Measurements from ENCODE around the gene SS18L1.

SS18L1 gene

DNA sequence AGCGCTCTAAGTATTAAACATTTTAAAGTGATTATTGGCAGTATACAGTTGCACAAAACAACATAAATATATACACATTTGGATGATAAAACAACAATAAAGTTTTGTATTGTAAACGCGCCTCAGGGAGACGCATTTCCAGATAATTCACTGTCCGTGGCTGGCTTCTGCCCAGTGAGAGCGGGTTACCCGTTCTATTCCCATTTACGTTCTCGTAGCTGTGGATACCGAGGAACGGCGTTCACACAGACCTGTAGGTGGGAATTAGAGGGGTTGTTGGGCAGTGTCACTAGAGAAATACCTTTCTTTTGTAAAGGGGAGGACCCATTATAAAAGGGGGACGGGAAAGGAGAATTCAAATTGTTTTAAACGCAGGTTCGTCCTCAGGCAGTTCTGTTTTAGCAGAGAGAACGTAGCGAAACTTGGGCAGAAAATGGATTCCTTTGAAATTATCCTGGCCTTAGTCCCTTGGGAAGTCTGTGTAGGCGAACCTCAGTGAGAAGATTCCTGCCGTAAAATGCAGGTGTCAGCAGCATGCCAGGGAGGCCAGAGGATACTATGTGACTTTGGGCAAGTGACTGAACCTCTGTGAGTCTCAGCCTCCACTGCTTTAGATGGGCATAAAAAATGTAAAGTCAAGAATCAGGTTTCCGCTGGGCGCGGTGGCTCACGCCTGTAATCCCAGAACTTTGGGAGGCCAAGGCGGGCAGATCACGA, 40.0 kb downstream of the SS18L1 start:
- peak overlapping the region; percentile 88 to 98 (median 94) for H3K27ac ChIP-seq
- peak overlapping the region; percentile 81 to 97 (median 89) for H3K4me3 ChIP-seq

- H3K4me3 ChIP-seq, result no peak overlapping the region
- H3K27ac ChIP-seq, result no peak overlapping the region
These were observed 42.5 kb downstream of the SS18L1 start for GRCh38 chr20:62186096-62186426.

DNA sequence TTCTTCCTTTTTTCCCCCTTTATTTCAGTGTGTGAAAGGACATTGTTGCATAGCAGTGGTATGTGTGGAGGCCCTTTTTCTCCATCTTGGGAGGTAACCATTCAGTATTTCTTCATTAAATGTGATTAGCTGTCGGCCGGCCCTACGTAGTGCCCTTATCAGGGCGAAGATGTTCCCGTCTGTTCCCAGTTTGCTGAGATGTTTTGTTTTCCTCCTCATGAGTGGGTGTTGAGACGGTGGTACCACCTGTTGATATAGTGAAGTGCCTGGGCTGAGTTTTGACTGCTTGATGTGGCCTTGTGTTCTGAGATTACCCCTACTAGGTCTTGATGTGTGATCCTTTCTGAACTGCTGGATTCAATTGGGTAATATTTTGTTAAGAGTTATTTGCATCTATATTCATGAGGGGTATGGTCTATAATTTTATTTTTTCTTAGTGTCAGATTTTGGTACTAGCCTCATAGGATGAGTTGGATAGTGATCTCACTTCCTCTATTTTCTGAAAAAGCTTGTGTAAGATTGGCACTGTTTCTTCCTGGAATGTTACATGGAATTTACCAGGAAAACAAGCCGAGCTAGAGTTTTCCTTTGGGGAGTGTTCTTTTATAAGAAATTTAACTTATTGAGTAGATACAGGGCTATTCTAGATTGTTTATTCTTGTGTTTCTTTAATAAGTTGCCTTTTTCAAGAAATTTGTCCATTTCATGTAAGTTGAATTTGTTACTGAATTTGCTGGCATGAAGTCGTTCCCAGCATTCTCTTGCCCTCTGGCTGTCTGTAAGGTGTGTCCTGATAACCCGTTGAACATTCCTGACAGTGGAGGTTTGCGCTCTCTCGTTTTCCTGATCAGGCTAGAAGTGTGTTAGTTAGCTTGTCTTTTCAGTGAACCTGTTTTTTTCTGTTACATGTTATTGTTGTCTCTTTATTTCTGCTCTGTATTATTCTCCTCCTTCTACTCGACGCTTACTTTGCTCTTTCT, 43.6 kb downstream of the SS18L1 start:
- Histone ChIP-seq H3K27ac (peak overlapping the region in 4 of 21 experiments; percentile 12 to 43 (median 36)), H3K4me3 (no peak overlapping the region)

DNA sequence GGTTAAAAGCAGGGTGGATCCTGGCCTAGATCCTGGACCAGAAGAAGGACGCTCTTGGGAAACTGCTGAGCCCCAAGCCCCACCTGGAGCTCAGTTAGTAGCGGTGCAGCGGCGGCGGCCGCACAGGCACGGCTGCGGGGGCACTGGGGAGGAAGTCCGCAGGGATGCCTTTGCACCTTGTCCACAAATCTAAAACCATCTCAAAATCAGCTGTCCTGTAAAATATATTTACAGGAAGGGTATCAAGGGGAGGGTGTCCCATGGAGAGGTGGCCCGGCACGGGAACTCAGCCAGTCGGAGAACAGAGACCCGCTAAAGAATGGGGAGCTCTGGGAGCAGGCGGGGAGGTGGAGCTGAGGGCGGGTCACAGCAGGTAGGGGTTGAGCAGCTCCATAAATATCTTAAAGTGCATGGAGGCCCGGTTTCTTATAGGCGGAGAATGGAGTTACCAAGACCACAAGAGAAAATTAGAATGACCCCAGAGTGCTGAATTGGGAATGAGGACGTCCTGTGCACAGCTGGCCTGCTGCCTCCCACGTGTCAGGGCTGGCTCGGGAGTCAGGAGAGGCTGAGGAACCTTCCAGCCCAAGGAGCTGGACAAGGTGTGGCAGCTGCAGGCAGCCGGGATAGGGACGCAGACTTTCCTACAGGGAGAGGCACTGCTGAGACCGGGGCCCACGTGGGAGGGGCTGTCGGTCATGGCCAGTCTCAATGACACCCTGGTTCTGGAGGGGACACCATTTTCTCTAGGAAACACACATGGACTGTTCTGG, 47.3 kb downstream of the SS18L1 start:
- H3K27ac ChIP-seq, result no peak overlapping the region
- no peak overlapping the region for H3K4me3 ChIP-seq

DNA sequence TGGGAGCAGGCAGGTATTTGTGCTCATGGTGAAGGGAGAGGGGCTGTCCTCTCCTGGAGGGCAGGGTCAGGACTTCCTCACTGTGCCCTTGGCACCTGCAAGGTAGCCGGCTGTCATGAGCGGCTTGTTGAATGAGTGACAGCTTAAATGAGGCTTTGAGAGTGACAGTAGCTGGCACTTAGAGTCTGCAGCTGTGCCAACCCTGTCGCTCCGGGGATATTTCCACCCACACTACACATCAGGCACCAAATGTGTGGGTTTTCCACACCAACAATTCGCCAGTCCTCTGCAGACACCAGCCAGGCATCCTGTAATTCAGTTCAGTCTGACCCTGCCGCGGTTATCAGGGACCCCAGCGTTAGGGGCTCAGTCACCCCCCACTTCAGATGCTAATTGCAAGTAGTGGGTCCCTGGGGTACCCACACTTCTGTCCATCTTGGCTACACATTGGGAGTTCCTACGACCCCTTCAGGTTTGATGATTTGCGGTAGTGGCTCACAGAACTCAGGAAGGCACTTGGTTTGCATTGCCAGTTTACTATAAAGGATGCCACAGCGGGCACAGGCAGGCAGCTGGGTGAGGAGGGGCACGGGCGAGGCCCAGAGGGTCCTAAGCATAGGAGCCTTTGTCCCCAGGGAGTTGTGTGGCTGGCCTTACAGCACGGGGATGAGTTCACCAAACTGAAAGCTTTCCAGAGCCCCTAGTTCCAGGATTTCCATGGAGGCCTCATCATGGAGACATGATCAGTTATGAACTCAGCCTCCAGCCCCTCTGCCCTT, 48.4 kb downstream of the SS18L1 start:
- no peak overlapping the region for H3K4me3 ChIP-seq
- H3K27ac ChIP-seq, result no peak overlapping the region

DNA sequence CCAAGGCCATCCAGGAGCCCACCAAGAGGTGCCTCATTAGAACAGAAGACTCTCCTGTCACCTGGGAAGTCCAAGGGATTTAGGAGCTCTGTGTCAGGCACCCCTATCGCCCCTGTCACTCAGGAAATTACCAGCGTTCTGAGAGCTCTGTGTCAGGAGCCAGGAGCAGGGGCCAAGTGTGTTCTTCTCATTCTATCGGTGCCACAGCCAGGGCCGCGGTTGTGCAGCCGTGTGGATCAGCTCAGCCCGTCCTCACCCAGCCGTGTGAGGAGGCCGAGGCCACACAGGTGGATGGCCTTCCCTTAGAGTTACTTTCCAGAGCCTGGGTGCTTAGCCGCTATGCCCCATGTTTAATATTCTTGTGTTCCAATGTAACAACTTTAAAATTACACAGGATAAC, 49.1 kb downstream of the SS18L1 start:
- Histone ChIP-seq H3K27ac (no peak overlapping the region), H3K4me3 (no peak overlapping the region)

GRCh38 chr20:62193079-62194025, 49.8 kb downstream of the SS18L1 start:
- Histone ChIP-seq H3K4me3 (no peak overlapping the region), H3K27ac (no peak overlapping the region)

DNA sequence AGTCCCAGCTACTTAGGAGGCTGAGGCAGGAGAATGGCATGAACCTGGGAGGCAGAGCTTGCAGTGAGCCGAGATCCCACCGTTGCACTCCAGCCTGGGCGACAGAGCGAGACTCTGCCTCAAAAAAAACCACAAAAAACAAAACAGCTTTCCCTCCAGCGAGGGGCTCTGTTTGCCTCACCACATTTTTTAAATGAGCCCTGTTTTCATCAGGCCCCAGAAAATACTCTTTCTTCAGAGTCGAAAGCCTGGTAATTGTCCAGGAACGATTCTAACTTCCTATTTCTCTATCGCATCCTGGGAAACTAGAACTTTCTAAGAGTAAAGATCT, 51.5 kb downstream of the SS18L1 start:
- H3K4me3 ChIP-seq, result no peak overlapping the region
- H3K27ac ChIP-seq, result no peak overlapping the region

GRCh38 chr20:62195736-62196135, 52.2 kb downstream of the SS18L1 start:
- H3K27ac ChIP-seq, result no peak overlapping the region
- H3K4me3 ChIP-seq, result no peak overlapping the region

- no peak overlapping the region for H3K27ac ChIP-seq
These were observed 52.7 kb downstream of the SS18L1 start for GRCh38 chr20:62196286-62196685.

DNA sequence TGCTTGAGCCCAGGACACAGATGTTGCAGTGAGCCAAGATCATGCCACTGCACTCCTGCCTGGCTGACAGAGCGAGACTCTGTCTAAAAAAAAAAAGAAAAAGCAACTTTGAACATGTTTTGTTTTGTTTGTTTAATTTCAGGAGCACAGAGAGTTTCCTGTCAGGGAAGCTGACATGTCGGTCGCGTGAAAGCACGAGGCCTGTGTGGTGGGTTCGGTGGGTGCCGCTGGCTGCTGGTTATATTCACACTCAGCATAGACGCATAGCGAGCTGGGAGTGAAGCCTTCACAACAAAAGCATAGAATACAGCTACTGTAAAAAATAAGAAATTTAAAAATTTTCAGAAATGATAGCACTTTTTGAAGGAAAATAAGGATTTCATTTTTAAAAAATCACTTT, 53.7 kb downstream of the SS18L1 start:
- no peak overlapping the region for H3K4me3 ChIP-seq

More at GRCh38 chr20:62196286-62196685, 52.7 kb downstream of the SS18L1 start:
- H3K4me3 ChIP-seq, result no peak overlapping the region

DNA sequence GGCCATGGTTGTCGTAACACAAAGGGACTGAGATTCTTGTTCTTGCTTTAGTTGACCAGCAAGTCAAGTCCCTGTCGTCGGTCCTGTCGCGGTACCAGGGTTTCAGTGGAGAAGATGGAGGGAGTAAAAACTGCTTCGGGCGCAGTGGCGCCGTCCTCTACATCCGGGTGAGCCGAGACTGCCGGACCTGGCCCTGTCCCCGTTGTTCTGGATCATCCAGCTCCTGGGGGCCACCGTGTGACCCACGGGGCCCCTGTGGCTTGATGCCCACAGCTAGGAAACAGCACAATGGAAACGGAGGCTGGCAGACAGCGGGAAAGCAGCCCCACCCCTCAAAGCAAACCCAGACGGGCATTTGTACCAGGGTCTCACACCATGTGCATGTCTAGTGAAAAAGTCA, 54.2 kb downstream of the SS18L1 start:
- Histone ChIP-seq H3K27ac (no peak overlapping the region), H3K4me3 (no peak overlapping the region)

More for the DNA sequence above, 53.7 kb downstream of the SS18L1 start:
- no peak overlapping the region for H3K27ac ChIP-seq

- Histone ChIP-seq H3K27ac (no peak overlapping the region), H3K4me3 (no peak overlapping the region)
These were observed 54.9 kb downstream of the SS18L1 start for GRCh38 chr20:62198496-62198895.

DNA sequence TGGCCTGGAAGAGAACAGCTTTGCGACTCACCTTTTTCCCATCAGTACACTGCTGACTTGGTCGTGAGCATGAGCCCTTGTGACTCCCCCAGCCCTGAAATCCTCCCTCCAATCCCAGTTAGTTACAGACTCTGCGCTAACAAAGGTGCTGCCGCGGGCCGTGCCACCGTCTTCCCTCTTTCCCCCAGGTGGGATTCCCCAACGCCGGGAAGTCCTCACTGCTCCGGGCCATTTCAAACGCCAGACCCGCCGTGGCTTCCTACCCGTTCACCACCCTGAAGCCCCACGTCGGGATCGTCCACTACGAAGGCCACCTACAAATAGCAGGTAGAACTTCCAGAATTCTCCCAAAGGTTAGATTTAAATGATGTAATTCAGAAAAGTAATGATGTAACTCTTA, 55.4 kb downstream of the SS18L1 start:
- H3K4me3 ChIP-seq, result no peak overlapping the region
- H3K27ac ChIP-seq, result no peak overlapping the region

DNA sequence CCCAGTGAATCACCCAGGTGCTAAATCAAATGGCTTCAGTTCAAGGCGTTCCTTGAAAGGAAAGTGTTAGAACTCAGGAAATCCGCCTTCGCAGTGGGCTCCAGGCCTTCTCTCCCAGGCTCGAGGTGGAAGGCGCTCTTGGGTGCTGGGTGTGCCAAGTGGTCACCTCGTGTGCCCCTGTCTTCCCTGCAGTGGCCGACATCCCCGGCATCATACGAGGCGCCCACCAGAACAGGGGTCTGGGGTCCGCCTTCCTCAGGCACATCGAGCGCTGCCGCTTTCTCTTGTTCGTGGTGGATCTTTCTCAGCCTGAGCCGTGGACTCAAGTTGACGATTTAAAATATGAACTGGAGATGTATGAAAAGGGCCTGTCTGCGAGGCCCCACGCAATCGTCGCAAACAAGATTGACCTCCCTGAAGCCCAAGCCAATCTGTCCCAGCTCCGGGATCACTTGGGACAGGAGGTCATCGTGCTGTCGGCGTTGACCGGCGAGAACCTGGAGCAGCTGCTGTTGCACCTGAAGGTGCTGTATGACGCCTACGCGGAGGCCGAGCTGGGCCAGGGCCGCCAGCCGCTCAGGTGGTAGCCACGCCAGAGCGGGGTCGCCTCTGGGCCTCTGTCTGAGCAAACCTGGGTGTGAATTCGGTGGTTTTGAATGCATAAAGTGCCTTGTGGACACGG, 57.1 kb downstream of the SS18L1 start:
- H3K4me3 ChIP-seq, result no peak overlapping the region
- no peak overlapping the region for H3K27ac ChIP-seq

- H3K4me3 ChIP-seq, result no peak overlapping the region
- no peak overlapping the region for H3K27ac ChIP-seq
These were observed 57.9 kb downstream of the SS18L1 start for GRCh38 chr20:62201173-62202082.

GRCh38 chr20:62202083-62202395, 58.5 kb downstream of the SS18L1 start:
- Histone ChIP-seq H3K4me3 (no peak overlapping the region), H3K27ac (no peak overlapping the region)

Measured in skin epidermis (tissue), 12 donors.